Activated gamma-delta T cell treated with anti-CD3 and anti-CD28 coated beads, Interleukin-2, amount 50 U/mL, for 16 hours (primary cell): ENCODE results near the gene CSNK1D.

Experiments
- DNase-seq: peaks from one replicate; pipeline ENCODE4 v3.0.0-alpha.2; 2020; ENCODE audit warnings: low read depth

CSNK1D gene

GRCh38 chr17:82228842-82229697 is 44.4 kb downstream of the CSNK1D start, which contains the start of gene SLC16A3:
TSS of gene SLC16A3 (plus strand) at chr17:82229042. CDS start at chr17:82236009, 6,967 bp downstream.
- no peak for DNase-seq

GRCh38 chr17:82228278-82228841 is 45.1 kb downstream of the CSNK1D start:
- no peak for DNase-seq

- DNase-seq = no peak
Observed at GRCh38 chr17:82227629-82228277, 45.7 kb downstream of the CSNK1D start.

GRCh38 chr17:82226809-82227628 is 46.5 kb downstream of the CSNK1D start:
- DNase-seq = no peak

- DNase-seq = no peak
Observed at GRCh38 chr17:82226146-82226808, 47.2 kb downstream of the CSNK1D start.

GRCh38 chr17:82225368-82226029 is 48.0 kb downstream of the CSNK1D start:
- DNase-seq = no peak

GRCh38 chr17:82224666-82225065 is 48.8 kb downstream of the CSNK1D start:
- DNase-seq = no peak

- DNase-seq = no peak
Observed at GRCh38 chr17:82223517-82223916, 50.0 kb downstream of the CSNK1D start.

GRCh38 chr17:82222816-82223215 is 50.7 kb downstream of the CSNK1D start:
- DNase-seq = no peak

- no peak for DNase-seq
Observed at GRCh38 chr17:82221341-82221902, 52.1 kb downstream of the CSNK1D start.

GRCh38 chr17:82219753-82220709 is 53.5 kb downstream of the CSNK1D start:
- no peak for DNase-seq

GRCh38 chr17:82219083-82219482 is 54.4 kb downstream of the CSNK1D start:
- DNase-seq = no peak

GRCh38 chr17:82218349-82219075 is 55.0 kb downstream of the CSNK1D start:
- DNase-seq = no peak

GRCh38 chr17:82217530-82218204 is 55.8 kb downstream of the CSNK1D start:
- DNase-seq = no peak

GRCh38 chr17:82217120-82217529 is 56.4 kb downstream of the CSNK1D start:
- DNase-seq = no peak

- no peak for DNase-seq
Observed at GRCh38 chr17:82216301-82217119, 57.0 kb downstream of the CSNK1D start.

GRCh38 chr17:82215972-82216300 is 57.6 kb downstream of the CSNK1D start:
- no peak for DNase-seq
